GM12878 (cell line): ENCODE results near the gene GDI2. TPM values are rescaled to one million over a fixed set of nuclear protein-coding genes. Genes with fewer than 3 reads are reported as not detected.

Experiments
- BHLHE40 ChIP-seq, 2 experiments: fragments of 450-650 bp in 1 of 2; IDR thresholded peaks; 2 replicates each; pipeline ENCODE4 v1.6.1; 2011 to 2017; ENCODE audit warnings: low read depth in 2 of 2, borderline replicate concordance in 1 of 2, improper control_type of control experiment in 1 of 2, low read length in 1 of 2, mild to moderate bottlenecking in 1 of 2
- CBFB ChIP-seq: IDR thresholded peaks from 2 replicates; pipeline ENCODE4 v1.6.1; 2016; ENCODE audit warnings: antibody characterized with exemption, low read depth
- CEBPB ChIP-seq, 2 experiments: fragments of 150-350 bp in 1 of 2; IDR thresholded peaks; 2 replicates each; pipeline ENCODE4 v1.6.1; 2012 to 2014; ENCODE audit warnings: low read depth in 2 of 2, low read length in 2 of 2, borderline replicate concordance in 1 of 2, inconsistent platforms in 1 of 2
- ETV6 ChIP-seq, 2 experiments: fragments of 450-650 bp in 1 of 2; IDR thresholded peaks in 1 of 2; conservative IDR thresholded peaks in 1 of 2; 2 replicates each; pipeline ENCODE4 v1.6.1; 2014; ENCODE audit warnings: antibody characterized with exemption in 1 of 2, borderline replicate concordance in 1 of 2, low read depth in 1 of 2, mild to moderate bottlenecking in 1 of 2, moderate library complexity in 1 of 2
- FOXM1 ChIP-seq: IDR thresholded peaks from 2 replicates; pipeline ENCODE4 v1.6.1; 2012; ENCODE audit warnings: low read depth, mild to moderate bottlenecking, inconsistent platforms, low read length, moderate library complexity
- PAX8 ChIP-seq: fragments of 450-650 bp; IDR thresholded peaks from 2 replicates; pipeline ENCODE4 v1.6.1; 2017; ENCODE audit warnings: mild to moderate bottlenecking, moderate library complexity
- RAD21 ChIP-seq: IDR thresholded peaks from 2 replicates; pipeline ENCODE4 v1.6.1; 2011; ENCODE audit warnings: mild to moderate bottlenecking, low read depth, low read length, moderate library complexity; ENCODE audit not compliant: insufficient read depth
- SUZ12 ChIP-seq: fragments of 200-600 bp; sonication (generic); IDR thresholded peaks from one replicate; pipeline ENCODE4 v1.6.1; 2018; ENCODE audit warnings: antibody characterized with exemption, mild to moderate bottlenecking; ENCODE audit not compliant: unreplicated experiment
- WRNIP1 ChIP-seq: IDR thresholded peaks from 2 replicates; pipeline ENCODE4 v1.6.1; 2011; ENCODE audit warnings: low read depth, low read length, improper control_type of control experiment, borderline replicate concordance
- YY1 ChIP-seq: IDR thresholded peaks from 2 replicates; pipeline ENCODE4 v1.6.1; 2011; ENCODE audit warnings: low read depth, mild to moderate bottlenecking, low read length
- polyA plus RNA-seq, 11 experiments: library from polyadenylated mRNA; depleted of rRNA in 4 of 11; unstranded in 6 of 11; stranded (reverse) in 5 of 11; fragments of >200 nt; fragmentation: Nextera tagmentation in 4 of 11; fragmentation: Illumina TruSeq in 1 of 11; extraction: Ambion mirVana in 4 of 11; extraction: Trizol in 1 of 11; gene quantifications; 1 replicate in 1 of 11; 2 replicates in 10 of 11; pipeline versions ENCODE4 v1.2.1 to v1.2.3, GENCODE V29; 2011 to 2016; ENCODE audit warnings: inconsistent platforms in 2 of 11, missing spikeins in 2 of 11, low read depth in 1 of 11
- total RNA-seq, 4 experiments: library from RNA; depleted of rRNA in 3 of 4; stranded (reverse); fragments of >200 nt in 3 of 4; fragmentation: Illumina TruSeq in 1 of 4; extraction: Trizol in 1 of 4; gene quantifications; 2 replicates each; pipeline versions ENCODE4 v1.2.1 to v1.2.3, GENCODE V29; 2013 to 2021
- TF ChIP-seq, protein P1 (sequence below): fragments of 450-650 bp; IDR thresholded peaks from 2 replicates; pipeline ENCODE4 v1.6.1; 2017; ENCODE audit warnings: borderline replicate concordance
- TF ChIP-seq, protein P2 (sequence below): fragments of 450-650 bp; IDR thresholded peaks from 2 replicates; pipeline ENCODE4 v1.6.1; 2017; ENCODE audit warnings: mild to moderate bottlenecking, moderate library complexity
- TF ChIP-seq, protein P3 (sequence below): fragments of 450-650 bp; IDR thresholded peaks from 2 replicates; pipeline ENCODE4 v1.6.1; 2016; ENCODE audit warnings: mild to moderate bottlenecking

GDI2 gene
- total and polyA plus RNA-seq, 10 of the 15 experiments (the other 5 are each of a cell fraction or from before 2014, with no cell fraction given), result 261 to 395 (median 276) TPM

DNA sequence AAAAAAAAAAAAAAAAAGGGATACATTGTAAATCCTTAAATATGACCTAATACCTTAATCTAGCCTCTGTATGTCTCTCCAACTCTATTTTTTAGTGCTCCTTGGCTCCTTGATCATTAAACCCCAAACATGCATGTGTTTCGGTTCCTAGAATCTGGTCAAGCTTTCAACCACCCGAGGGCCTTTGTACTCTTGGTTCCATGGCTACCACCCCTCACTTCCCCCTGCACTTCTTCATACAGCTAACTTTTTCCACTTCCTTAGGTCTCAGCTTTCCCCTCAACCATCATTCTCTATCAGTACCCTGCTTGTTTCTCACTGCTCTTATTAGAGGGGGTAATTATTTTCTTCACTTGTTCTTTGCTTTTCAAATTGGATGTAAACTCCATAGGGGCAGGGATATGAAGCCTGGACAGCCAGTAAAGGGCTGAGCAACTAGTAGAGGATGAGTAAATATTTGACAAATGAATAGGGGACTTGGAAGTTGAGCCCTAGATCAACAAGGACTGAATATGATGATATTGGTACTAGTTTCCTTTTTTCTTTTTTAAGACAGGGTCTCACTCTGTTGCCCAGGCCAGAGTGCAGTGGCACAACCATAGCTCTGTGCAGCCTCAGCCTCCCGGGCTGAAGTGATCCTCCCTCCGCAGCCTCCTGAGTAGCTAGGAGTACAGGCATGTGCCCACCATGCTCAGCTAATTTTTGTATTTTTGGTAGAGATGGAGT is 4.3 kb upstream of the GDI2 start (continued):
- TF ChIP-seq CEBPB (IDR thresholded peaks at IDR 0.05; ENCODE audit: borderline replicate concordance in 1 of 2, low read depth in 2 of 2, low read length in 2 of 2) (peak in 1 of 2 experiments; percentile 20; a peak in 1 of 4 replicates), ETV6 (conservative IDR thresholded peaks at IDR 0.05 in 1 of 2, IDR thresholded peaks at IDR 0.05 in 1 of 2; ENCODE audit: borderline replicate concordance in 1 of 2, low read depth in 1 of 2) (peak in 1 of 2 experiments; percentile 79; a peak in 2 of 4 replicates), PAX8 (no peak), YY1 (peak; percentile 34; the same call in 1 of the 2 replicates), CBFB (0 out of 2 replicates have a peak, but pooled peaks have one; percentile 21), WRNIP1 (no peak), FOXM1 (no peak), SUZ12 (no peak), BHLHE40 (IDR thresholded peaks at IDR 0.05; ENCODE audit: borderline replicate concordance in 1 of 2, low read depth in 2 of 2, low read length in 1 of 2) (peak; percentile 19 to 61; a peak in 1 of 4 replicates), RAD21 (0 out of 2 replicates have a peak, but pooled peaks have one; percentile 22)
- TF ChIP-seq, protein P1, sequence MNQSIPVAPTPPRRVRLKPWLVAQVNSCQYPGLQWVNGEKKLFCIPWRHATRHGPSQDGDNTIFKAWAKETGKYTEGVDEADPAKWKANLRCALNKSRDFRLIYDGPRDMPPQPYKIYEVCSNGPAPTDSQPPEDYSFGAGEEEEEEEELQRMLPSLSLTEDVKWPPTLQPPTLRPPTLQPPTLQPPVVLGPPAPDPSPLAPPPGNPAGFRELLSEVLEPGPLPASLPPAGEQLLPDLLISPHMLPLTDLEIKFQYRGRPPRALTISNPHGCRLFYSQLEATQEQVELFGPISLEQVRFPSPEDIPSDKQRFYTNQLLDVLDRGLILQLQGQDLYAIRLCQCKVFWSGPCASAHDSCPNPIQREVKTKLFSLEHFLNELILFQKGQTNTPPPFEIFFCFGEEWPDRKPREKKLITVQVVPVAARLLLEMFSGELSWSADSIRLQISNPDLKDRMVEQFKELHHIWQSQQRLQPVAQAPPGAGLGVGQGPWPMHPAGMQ, result no peak
- TF ChIP-seq, protein P2, sequence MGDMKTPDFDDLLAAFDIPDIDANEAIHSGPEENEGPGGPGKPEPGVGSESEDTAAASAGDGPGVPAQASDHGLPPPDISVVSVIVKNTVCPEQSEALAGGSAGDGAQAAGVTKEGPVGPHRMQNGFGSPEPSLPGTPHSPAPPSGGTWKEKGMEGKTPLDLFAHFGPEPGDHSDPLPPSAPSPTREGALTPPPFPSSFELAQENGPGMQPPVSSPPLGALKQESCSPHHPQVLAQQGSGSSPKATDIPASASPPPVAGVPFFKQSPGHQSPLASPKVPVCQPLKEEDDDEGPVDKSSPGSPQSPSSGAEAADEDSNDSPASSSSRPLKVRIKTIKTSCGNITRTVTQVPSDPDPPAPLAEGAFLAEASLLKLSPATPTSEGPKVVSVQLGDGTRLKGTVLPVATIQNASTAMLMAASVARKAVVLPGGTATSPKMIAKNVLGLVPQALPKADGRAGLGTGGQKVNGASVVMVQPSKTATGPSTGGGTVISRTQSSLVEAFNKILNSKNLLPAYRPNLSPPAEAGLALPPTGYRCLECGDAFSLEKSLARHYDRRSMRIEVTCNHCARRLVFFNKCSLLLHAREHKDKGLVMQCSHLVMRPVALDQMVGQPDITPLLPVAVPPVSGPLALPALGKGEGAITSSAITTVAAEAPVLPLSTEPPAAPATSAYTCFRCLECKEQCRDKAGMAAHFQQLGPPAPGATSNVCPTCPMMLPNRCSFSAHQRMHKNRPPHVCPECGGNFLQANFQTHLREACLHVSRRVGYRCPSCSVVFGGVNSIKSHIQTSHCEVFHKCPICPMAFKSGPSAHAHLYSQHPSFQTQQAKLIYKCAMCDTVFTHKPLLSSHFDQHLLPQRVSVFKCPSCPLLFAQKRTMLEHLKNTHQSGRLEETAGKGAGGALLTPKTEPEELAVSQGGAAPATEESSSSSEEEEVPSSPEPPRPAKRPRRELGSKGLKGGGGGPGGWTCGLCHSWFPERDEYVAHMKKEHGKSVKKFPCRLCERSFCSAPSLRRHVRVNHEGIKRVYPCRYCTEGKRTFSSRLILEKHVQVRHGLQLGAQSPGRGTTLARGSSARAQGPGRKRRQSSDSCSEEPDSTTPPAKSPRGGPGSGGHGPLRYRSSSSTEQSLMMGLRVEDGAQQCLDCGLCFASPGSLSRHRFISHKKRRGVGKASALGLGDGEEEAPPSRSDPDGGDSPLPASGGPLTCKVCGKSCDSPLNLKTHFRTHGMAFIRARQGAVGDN, result no peak
- TF ChIP-seq, protein P3, sequence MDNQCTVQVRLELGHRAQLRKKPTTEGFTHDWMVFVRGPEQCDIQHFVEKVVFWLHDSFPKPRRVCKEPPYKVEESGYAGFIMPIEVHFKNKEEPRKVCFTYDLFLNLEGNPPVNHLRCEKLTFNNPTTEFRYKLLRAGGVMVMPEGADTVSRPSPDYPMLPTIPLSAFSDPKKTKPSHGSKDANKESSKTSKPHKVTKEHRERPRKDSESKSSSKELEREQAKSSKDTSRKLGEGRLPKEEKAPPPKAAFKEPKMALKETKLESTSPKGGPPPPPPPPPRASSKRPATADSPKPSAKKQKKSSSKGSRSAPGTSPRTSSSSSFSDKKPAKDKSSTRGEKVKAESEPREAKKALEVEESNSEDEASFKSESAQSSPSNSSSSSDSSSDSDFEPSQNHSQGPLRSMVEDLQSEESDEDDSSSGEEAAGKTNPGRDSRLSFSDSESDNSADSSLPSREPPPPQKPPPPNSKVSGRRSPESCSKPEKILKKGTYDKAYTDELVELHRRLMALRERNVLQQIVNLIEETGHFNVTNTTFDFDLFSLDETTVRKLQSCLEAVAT, result 0 out of 2 replicates have a peak, but pooled peaks have one; percentile 40
